ENCODE measurements around the gene BIRC3.

- TF ChIP-seq CTCF (IDR thresholded peaks at IDR 0.05) (no peak), POLR2A (IDR thresholded peaks at IDR 0.05) (no peak)
These were observed 15.0 kb upstream of the BIRC3 start for GRCh38 chr11:102302241-102302640.

All from right lobe of liver (tissue), 4 donors.